ENCODE results near the gene CTRB1. TPM values are rescaled to one million over a fixed set of nuclear protein-coding genes. Genes with fewer than 3 reads are reported as not detected.

Gene CTRB1
- total and polyA plus RNA-seq, 2 of the 13 experiments (the other 11 are each of a cell fraction or from before 2014, with no cell fraction given), result not detected

DNA sequence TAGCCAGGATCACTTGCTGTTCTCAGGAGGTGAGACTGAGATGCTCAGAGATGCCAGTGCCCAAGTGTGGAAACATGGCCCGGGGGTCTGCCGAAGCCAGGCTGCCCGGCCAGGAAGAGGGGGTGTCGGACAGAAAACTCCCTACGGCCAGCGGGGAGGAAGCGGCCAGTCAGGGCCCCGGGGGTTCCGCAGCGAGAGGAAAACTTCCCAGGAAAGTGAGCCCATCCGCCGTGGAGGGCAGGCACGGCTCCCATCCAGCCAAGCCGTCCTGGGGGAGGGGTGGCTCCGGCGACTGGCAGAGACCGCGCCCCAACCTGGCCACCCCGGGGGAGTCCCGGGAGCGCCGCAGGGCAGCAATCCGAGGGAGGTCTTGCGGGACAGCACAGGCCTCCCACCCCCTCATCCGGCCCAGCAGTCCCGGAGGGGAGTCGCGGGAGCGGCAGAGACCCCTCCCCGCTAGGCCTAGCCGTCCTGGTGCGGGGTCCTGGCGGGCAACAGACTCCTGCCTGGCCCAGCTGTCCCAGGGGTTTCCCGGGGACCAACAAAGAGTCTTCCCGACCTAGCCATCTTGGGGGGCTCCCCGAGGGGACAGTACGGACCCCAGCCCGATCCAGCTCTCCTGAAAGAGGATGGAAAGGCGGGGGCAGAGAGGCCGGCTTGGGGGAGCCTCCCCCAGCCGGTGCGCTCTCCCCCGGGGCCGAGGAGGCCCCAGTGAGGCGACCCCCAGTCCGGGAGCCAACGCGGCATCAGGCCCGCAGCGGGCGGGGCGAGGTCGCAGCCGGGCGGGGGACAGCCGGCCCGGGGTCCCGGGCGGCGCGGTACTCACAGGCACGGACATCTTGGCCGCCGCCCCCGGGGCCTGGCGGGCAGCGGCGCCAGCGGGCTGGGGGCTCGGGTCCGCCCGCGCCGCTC, 46.5 kb downstream of the CTRB1 start (continued):
- no peak for TF ChIP-seq ZBTB1 (CRISPR knock-in tag; IDR thresholded peaks at IDR 0.05; ENCODE audit: borderline replicate concordance)
- TF ChIP-seq NR2C2 (CRISPR knock-in tag; IDR thresholded peaks at IDR 0.05; ENCODE audit: borderline replicate concordance), result no peak
- TF ChIP-seq TGIF2 (CRISPR knock-in tag; IDR thresholded peaks at IDR 0.05), result no peak; the same call in 1 of the 2 replicates
- no peak for TF ChIP-seq JUND (CRISPR knock-in tag; IDR thresholded peaks at IDR 0.05)
- TF ChIP-seq, protein P1, sequence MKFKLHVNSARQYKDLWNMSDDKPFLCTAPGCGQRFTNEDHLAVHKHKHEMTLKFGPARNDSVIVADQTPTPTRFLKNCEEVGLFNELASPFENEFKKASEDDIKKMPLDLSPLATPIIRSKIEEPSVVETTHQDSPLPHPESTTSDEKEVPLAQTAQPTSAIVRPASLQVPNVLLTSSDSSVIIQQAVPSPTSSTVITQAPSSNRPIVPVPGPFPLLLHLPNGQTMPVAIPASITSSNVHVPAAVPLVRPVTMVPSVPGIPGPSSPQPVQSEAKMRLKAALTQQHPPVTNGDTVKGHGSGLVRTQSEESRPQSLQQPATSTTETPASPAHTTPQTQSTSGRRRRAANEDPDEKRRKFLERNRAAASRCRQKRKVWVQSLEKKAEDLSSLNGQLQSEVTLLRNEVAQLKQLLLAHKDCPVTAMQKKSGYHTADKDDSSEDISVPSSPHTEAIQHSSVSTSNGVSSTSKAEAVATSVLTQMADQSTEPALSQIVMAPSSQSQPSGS (CRISPR knock-in tag; IDR thresholded peaks at IDR 0.05), result no peak; the same call in 1 of the 2 replicates
- TF ChIP-seq HNRNPLL (IDR thresholded peaks at IDR 0.05; ENCODE audit: low read depth, low read length, poor library complexity, severe bottlenecking), result peak; percentile 37
- TF ChIP-seq, protein P2, sequence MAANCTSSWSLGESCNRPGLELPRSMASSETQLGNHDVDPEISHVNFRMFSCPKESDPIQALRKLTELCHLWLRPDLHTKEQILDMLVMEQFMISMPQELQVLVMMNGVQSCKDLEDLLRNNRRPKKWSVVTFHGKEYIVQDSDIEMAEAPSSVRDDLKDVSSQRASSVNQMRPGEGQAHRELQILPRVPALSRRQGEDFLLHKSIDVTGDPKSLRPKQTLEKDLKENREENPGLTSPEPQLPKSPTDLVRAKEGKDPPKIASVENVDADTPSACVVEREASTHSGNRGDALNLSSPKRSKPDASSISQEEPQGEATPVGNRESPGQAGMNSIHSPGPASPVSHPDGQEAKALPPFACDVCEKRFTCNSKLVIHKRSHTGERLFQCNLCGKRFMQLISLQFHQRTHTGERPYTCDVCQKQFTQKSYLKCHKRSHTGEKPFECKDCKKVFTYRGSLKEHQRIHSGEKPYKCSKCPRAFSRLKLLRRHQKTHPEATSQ (CRISPR knock-in tag; IDR thresholded peaks at IDR 0.05; ENCODE audit: borderline replicate concordance), result no peak
- TF ChIP-seq, protein P3, sequence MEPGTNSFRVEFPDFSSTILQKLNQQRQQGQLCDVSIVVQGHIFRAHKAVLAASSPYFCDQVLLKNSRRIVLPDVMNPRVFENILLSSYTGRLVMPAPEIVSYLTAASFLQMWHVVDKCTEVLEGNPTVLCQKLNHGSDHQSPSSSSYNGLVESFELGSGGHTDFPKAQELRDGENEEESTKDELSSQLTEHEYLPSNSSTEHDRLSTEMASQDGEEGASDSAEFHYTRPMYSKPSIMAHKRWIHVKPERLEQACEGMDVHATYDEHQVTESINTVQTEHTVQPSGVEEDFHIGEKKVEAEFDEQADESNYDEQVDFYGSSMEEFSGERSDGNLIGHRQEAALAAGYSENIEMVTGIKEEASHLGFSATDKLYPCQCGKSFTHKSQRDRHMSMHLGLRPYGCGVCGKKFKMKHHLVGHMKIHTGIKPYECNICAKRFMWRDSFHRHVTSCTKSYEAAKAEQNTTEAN (CRISPR knock-in tag; conservative IDR thresholded peaks at IDR 0.05), result no peak
- TF ChIP-seq, protein P4, sequence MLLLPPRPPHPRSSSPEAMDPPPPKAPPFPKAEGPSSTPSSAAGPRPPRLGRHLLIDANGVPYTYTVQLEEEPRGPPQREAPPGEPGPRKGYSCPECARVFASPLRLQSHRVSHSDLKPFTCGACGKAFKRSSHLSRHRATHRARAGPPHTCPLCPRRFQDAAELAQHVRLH (CRISPR knock-in tag; IDR thresholded peaks at IDR 0.05; ENCODE audit: borderline replicate concordance, low read depth), result no peak
- no peak for TF ChIP-seq ZMYM2 (CRISPR knock-in tag; IDR thresholded peaks at IDR 0.05)
- TF ChIP-seq, protein P5, sequence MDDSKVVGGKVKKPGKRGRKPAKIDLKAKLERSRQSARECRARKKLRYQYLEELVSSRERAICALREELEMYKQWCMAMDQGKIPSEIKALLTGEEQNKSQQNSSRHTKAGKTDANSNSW (CRISPR knock-in tag; IDR thresholded peaks at IDR 0.05; ENCODE audit: borderline replicate concordance), result no peak
- no peak for TF ChIP-seq ZNF143 (CRISPR knock-in tag; IDR thresholded peaks at IDR 0.05)
- TF ChIP-seq MTF2 (CRISPR knock-in tag; IDR thresholded peaks at IDR 0.05; ENCODE audit: borderline replicate concordance), result no peak
- TF ChIP-seq, protein P6, sequence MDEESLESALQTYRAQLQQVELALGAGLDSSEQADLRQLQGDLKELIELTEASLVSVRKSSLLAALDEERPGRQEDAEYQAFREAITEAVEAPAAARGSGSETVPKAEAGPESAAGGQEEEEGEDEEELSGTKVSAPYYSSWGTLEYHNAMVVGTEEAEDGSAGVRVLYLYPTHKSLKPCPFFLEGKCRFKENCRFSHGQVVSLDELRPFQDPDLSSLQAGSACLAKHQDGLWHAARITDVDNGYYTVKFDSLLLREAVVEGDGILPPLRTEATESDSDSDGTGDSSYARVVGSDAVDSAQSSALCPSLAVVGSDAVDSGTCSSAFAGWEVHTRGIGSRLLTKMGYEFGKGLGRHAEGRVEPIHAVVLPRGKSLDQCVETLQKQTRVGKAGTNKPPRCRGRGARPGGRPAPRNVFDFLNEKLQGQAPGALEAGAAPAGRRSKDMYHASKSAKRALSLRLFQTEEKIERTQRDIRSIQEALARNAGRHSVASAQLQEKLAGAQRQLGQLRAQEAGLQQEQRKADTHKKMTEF (CRISPR knock-in tag; IDR thresholded peaks at IDR 0.05), result peak; percentile 40; the same call in 1 of the 2 replicates
- no peak for TF ChIP-seq ZNF33A (CRISPR knock-in tag; IDR thresholded peaks at IDR 0.05; ENCODE audit: borderline replicate concordance)
- peak; percentile 66 for TF ChIP-seq KDM5B (CRISPR knock-in tag; IDR thresholded peaks at IDR 0.05; ENCODE audit: borderline replicate concordance)
- 0 out of 2 replicates have a peak, but pooled peaks have one; percentile 28 for TF ChIP-seq SIN3A (IDR thresholded peaks at IDR 0.05; ENCODE audit: borderline replicate concordance, low read depth, low read length)
- no peak for TF ChIP-seq HMG20B (CRISPR knock-in tag; conservative IDR thresholded peaks at IDR 0.05)
- TF ChIP-seq ZNF792 (CRISPR knock-in tag; IDR thresholded peaks at IDR 0.05), result no peak
- no peak for TF ChIP-seq ZSCAN30 (CRISPR knock-in tag; IDR thresholded peaks at IDR 0.05)
- TF ChIP-seq RAD21 (CRISPR knock-in tag; IDR thresholded peaks at IDR 0.05), result no peak
